HG03432 (cell line): Measurements from ENCODE around the gene HBP1.
"Not testable (repeated sequence)": the region's sequence is repeated elsewhere in the genome, so short reads cannot be mapped to it uniquely, and the experiment has no call there.

ENCODE experiments used
- ATAC-seq: cut with Tn5 transposase; IDR thresholded peaks from one replicate; pipeline ENCODE4 v1.9.1; 2021; ENCODE audit warnings: mild to moderate bottlenecking, moderate library complexity; ENCODE audit not compliant: unreplicated experiment

The HBP1 gene

GRCh38 chr7:107220806-107221205, 52.0 kb downstream of the HBP1 start:
- not testable (repeated sequence) for ATAC-seq

- ATAC-seq: no peak
Observed at GRCh38 chr7:107224374-107225223, 55.8 kb downstream of the HBP1 start.

- ATAC-seq: no peak
Observed at GRCh38 chr7:107228291-107228690, 59.5 kb downstream of the HBP1 start.

GRCh38 chr7:107230334-107230733, 61.5 kb downstream of the HBP1 start:
- no peak for ATAC-seq

- no peak for ATAC-seq
Observed at GRCh38 chr7:107232568-107233090, 63.8 kb downstream of the HBP1 start.

GRCh38 chr7:107233174-107233573, 64.4 kb downstream of the HBP1 start:
- ATAC-seq: no peak

- no peak for ATAC-seq
Observed at GRCh38 chr7:107233981-107234380, 65.2 kb downstream of the HBP1 start.

- ATAC-seq: no peak
Observed at GRCh38 chr7:107234436-107234835, 65.6 kb downstream of the HBP1 start.

- ATAC-seq: no peak
Observed at GRCh38 chr7:107236862-107237261, 68.1 kb downstream of the HBP1 start.

- no peak for ATAC-seq
Observed at GRCh38 chr7:107237451-107237850, 68.6 kb downstream of the HBP1 start.

- ATAC-seq: no peak
Observed at GRCh38 chr7:107242267-107242666, 73.5 kb downstream of the HBP1 start.

GRCh38 chr7:107244613-107245012, 75.8 kb downstream of the HBP1 start:
- no peak for ATAC-seq

- not testable (repeated sequence) for ATAC-seq
Observed at GRCh38 chr7:107246836-107247235, 78.0 kb downstream of the HBP1 start.

GRCh38 chr7:107248551-107249316, 79.9 kb downstream of the HBP1 start:
- ATAC-seq: no peak

GRCh38 chr7:107251963-107252362, 83.2 kb downstream of the HBP1 start:
- ATAC-seq: no peak
